CD4-positive, alpha-beta T cell treated with Interleukin-4 for 1 hour (primary cell): Measurements from ENCODE around the gene ZNF638.
A peak's percentile ranks its signal among the peaks of the same experiment; 100 is the strongest.
"Not testable (repeated sequence)": the region's sequence is repeated elsewhere in the genome, so short reads cannot be mapped to it uniquely, and the experiment has no call there.

Source experiments
- DNase-seq, 2 donors: peaks; one replicate each; pipeline ENCODE4 v3.0.0-alpha.2; 2020 to 2022

The ZNF638 gene

GRCh38 chr2:71402427-71402826 lies 70.8 kb downstream of the ZNF638 start:
- no peak for DNase-seq

DNA sequence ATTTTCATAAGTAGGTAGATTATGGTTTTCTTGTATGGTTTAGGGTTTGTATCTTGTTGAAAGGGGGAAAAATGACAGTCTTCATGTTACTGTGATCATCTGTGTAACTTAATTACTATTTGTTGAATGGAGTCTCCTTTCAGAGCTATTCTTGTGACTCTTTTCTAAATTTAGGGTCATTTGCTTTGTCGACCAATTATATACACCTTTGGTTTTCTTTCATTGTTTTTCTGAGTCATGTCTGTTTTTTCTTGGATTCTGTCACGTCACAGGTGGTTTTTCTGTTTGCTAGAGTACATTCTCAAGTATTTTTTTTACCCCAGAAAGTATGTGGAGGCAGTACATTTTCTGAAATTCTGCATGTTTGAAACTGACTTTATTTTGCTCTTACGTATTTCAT lies 78.0 kb downstream of the ZNF638 start:
- DNase-seq, result no peak

DNA sequence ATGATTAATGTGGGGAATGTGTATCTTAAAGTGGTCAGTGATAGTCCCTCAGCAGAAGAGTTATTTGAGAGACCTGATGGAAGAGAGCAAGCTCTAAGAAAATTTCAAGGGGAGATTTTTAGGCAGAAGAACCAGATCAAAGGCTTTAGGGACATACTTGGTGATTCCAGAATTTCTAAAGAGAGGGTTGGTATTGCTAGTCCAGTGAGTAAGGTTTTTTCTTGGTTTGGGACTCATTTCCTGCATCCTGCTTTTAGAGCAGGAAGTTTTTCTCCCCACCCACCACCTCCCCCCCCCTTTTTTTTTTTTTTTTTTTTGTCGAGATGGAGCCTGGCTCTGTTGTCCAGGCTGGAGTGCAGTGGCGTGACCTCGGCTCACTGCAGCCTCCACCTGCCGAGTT lies 79.1 kb downstream of the ZNF638 start:
- no peak for DNase-seq

DNA sequence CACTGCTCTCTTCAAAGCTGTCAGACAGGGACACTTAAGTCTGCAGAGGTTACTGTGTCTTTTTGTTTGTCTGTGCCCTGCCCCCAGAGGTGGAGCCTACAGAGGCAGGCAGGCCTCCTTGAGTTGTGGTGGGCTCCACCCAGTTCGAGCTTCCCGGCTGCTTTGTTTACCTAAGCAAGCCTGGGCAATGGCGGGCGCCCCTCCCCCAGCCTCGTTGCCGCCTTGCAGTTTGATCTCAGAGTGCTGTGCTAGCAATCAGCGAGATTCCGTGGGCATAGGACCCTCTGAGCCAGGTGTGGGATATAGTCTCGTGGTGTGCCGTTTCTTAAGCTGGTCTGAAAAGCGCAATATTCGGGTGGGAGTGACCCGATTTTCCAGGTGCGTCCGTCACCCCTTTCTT lies 85.3 kb downstream of the ZNF638 start:
- peak; percentile 46 to 52 for DNase-seq

DNA sequence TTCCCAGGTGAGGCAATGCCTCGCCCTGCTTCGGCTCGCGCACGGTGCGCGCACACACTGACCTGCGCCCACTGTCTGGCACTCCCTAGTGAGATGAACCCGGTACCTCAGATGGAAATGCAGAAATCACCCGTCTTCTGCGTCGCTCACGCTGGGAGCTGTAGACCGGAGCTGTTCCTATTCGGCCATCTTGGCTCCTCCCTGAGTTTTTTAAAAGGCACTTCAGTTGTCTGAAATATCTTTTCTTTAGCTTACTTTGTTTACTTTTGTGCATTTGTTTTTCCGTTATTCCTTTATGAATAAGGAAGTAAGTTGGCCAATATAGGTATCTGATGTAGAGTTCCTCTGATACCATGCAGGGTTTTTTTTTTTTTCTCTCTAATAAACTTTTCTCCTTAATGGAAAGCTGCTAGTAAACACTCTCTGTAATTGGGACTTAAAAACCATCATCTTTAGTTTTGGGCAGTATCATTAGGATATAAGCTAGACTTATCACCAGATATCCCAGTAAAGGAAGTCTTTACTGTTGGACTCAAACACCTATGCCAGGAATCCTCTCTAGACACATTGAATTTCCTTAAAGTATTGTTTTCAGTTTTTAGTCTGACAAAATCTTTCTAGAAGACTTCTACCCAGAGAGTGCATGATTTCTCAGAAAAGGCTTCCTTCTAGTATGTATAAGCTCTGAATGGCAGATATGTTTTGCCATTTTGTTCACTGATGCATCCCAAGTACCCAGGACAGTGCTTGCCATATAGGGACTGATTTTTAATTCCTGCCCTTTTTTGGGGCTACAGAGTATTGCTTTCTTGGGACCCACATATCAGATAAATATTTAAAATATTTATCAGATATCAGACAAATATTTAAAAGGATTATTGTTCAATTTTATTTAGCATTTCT lies 86.0 kb downstream of the ZNF638 start:
- peak in 1 of 2 donors; percentile 18 for DNase-seq

- DNase-seq, result no peak
These were observed 87.6 kb downstream of the ZNF638 start for GRCh38 chr2:71419145-71419544.

DNA sequence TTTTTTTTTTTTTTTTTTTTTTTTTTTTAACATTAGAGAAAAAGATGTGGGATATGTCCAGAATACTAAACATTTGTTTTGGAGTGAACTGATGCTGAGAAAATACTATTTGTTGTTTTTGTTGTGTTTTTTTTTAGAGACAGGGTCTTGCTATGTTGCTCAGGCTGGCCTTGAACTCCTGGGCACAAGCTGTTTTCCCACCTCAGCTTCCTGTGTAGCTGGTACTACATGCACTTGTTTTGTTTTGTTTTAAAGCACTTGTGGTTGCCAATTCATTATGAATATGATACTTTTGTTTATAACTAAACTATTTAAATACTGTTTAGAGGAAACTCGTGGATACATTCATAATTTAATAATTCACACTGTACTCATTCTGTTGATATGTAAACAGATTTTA lies 88.4 kb downstream of the ZNF638 start:
- DNase-seq, result peak in 1 of 2 donors; percentile 8

- no peak for DNase-seq
These were observed 91.2 kb downstream of the ZNF638 start for GRCh38 chr2:71422786-71423185.

GRCh38 chr2:71423817-71424420 lies 92.3 kb downstream of the ZNF638 start:
- DNase-seq, result no peak

- no peak for DNase-seq
These were observed 95.1 kb downstream of the ZNF638 start for GRCh38 chr2:71426721-71427120.

GRCh38 chr2:71428472-71429383 lies 97.1 kb downstream of the ZNF638 start:
- no peak for DNase-seq

DNA sequence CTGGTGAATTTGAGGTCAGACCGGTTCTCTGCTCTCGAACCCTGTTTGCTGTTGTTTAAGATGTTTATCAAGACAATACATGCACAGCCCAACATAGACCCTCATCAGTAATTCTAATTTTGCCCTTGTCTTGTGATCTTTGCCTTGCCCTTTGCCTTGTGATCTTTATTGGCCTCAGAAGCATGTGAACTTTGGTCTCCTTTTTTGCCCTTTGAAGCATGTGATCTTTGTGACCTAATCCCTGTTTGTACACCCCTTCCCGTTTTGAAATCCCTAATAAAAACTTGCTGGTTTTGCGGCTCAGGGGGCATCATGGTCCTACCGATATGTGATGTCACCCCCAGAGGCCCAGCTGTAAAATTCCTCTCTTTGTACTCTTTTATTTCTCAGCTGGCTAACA lies 113.6 kb downstream of the ZNF638 start:
- DNase-seq, result not testable (repeated sequence)

DNA sequence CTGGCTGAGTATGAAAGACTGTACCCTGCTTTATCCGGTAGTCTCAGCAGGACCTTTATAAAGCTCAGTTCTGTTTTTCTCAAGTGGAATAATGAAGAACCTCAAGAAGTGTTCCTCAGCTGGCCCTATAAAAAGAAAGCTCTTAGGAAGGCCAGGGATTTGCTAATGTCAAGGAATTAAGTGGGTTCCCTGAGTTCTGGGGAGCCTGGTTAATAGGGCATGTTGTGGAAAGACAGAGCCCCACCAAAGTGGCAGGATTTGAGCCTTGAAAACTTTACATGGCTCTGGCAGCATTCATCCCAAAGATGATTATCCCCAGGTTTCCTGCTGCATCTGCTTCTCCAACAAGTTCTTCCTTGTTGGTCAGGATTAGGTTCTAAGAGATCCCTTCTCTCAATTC lies 114.9 kb downstream of the ZNF638 start:
- no peak for DNase-seq

GRCh38 chr2:71449343-71449742 lies 117.8 kb downstream of the ZNF638 start:
- DNase-seq, result peak in 1 of 2 donors; percentile 2

DNA sequence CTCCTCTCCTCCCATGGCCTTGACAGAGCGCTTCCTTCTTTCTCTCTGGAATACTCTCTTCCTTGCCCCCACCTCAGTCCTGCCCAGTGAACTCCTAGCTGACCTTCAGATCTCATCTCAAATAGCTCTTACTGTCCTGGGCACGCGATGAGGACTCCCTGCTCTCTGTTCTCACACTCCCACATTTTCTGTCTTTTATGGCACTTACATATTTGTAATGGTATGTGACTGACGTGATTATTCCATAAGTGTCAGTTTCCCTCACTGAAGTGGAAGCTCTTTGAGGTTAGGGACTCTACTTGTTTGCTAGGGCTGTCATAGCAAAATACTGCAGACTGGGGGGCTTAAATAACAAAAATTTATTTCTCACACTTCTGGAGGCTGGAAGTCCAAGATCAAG lies 120.1 kb downstream of the ZNF638 start:
- DNase-seq, result no peak

- peak; percentile 10 to 47 for DNase-seq
These were observed 121.0 kb downstream of the ZNF638 start for GRCh38 chr2:71452565-71452964.

DNA sequence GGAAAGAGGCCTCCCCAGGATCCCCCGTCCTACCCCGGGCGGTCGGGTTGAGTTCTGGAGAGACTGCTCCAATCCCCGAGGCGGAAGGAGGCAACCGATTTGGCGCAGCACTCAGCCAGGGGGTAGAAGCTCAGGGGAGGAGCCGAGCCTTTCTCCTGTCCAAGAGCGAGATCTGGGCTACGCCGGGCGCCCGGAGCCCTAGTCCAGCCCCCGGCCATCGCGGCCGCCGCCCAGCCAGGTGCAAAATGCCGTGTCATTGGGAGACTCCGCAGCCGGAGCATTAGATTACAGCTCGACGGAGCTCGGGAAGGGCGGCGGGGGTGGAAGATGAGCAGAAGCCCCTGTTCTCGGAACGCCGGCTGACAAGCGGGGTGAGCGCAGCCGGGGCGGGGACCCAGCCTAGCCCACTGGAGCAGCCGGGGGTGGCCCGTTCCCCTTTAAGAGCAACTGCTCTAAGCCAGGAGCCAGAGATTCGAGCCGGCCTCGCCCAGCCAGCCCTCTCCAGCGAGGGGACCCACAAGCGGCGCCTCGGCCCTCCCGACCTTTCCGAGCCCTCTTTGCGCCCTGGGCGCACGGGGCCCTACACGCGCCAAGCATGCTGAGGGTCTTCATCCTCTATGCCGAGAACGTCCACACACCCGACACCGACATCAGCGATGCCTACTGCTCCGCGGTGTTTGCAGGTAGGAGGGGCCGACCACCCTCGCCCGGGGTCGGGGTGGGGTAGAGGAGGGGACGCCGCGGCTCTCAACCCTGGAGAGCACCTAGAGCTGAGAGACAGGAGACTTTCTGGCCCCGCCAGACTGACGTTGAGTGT lies 122.0 kb downstream of the ZNF638 start, which contains the start of gene DYSF:
DYSF (plus strand) TSS at position 158 of the 817 bp plus-strand sequence.
- DNase-seq, result no peak

DNA sequence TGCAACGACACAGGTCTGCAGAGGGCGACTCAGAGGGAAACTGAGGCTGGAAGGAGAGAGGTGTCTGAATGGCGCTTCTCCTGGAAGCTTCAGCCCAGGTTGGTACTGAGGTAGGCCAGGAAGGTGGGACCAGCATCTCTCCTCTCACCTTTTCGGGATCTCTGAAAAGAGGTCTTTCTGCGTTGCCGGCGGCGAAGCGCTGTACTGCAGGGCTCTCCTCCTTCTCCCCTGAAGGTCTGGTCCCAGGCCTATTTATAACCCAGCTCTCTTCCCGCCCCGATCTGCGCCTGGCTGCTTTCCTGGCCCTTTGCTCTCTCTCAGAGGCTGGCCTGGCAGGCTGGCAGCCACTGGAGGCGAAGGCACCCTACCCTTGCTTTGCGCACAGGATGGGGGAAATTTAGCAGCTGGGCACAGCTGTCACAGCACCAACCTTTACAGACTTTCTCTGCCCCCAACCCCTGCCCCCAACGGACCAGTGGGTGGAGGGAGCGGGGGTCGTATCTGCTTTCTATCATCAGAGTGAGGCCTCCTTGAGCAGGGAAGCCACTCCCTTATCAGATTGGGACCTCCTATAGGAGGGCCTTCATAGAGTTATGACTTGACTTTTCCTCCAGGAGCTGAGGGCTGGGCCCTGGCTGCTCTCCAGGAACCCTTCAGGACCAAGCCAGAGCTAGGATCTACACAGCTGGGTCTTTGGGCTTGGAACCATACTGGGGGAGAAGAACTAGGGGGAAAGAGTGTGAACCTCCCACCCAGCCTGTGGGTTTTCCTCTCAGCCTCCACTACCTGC lies 122.8 kb downstream of the ZNF638 start:
- no peak for DNase-seq

DNA sequence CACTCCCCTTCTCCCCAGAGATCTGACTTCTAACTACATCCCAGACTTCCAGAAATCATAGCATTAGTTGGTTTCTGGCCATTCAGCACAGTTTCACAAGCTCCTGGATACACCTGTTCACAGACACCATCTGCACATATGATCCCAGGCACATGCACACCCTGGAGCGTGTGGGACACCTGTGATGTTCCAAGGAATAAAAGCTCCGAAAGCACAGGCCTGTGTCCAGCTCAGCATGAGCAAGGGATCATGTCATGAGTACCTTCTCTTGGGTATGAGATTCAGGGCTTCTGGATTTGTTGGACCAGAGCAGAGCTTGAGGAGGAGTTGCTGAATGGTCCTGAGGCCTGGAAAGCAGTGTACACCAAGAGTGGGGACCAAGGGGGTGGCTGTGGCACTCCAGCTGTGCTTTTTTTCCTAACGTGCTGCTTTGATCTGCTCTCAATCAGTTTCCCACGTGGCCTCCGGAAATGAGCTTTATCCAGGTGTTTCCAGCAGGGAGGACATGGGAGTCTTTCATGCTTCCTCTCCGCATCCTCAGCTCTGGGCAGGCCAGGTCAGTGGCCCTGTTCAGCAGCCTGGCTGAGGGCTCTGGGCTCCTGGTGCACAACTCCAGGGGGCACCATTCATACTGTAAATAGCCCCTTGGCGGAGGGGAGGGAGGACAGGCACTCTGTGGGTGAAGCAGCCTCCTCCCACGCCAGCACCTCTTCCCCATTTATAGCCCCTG lies 123.6 kb downstream of the ZNF638 start:
- no peak for DNase-seq

DNA sequence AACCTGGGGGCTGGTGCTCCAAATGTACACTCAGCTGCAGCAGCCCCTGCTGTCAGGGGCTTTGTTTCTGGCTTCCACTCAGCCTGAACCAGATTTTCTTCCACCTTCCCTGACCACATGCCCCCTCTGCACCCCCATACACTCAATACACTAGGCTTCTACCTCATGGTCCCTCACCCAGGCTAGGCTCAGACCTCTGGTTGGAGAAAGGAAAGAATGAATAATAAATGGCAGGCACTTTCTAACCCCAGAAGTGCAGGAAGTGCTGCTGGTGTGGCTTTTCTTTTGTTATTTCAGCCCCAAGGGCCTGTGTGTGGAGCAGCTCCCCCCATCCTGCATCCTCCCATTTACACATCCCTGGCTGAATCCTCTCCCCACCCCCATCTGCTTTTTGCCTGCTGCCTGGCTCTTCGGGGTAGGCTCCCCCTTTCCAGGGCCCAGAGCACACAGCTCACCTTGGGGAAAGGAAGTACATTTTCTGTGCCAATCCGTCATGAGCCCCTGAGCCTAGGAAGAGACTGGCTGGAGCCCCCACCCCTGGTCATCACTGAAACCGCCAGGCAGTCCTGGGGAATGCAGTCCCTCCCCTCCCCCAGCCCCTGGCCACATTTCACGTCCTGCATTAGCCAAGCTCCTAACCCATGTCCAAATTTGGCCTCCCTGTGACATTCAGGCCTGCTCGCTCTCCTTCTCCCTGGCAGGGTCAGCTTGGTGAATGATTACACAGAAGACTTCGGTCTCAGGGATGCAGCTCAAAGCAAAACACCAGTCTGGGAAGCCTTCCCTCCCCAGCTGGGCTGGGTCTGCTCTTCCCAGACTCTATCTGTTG lies 124.4 kb downstream of the ZNF638 start:
- DNase-seq, result no peak
